COLO668 (cell line): ENCODE data around the gene EME2.
A peak's percentile ranks its signal among the peaks of the same experiment; 100 is the strongest.
"Not testable (repeated sequence)": the region's sequence is repeated elsewhere in the genome, so short reads cannot be mapped to it uniquely, and the experiment has no call there.

ENCODE experiments used
- DNase-seq: peaks from one replicate; lab custom pipeline; 2025; ENCODE audit not compliant: unreplicated experiment; lab: John Stamatoyannopoulos, UW

EME2 gene

GRCh38 chr16:1772362-1772907, at the start of gene EME2:
Gene EME2, plus strand, starts transcription at chr16:1772810. Its CDS starts 418 bp downstream, at chr16:1773228.
- DNase-seq = peak; percentile 69

- DNase-seq = peak; percentile 40
Measured at GRCh38 chr16:1723450-1724147, 49.0 kb upstream of the EME2 start.

- DNase-seq = no peak
Measured at GRCh38 chr16:1724491-1724890, 48.1 kb upstream of the EME2 start.

- no peak for DNase-seq
Measured at GRCh38 chr16:1726661-1727502, 45.7 kb upstream of the EME2 start.

GRCh38 chr16:1727651-1728624, 44.7 kb upstream of the EME2 start:
- DNase-seq = no peak

- DNase-seq = no peak
Measured at GRCh38 chr16:1729026-1729425, 43.6 kb upstream of the EME2 start.

- no peak for DNase-seq
Measured at GRCh38 chr16:1729445-1729844, 43.2 kb upstream of the EME2 start.

- no peak for DNase-seq
Measured at GRCh38 chr16:1731073-1731472, 41.5 kb upstream of the EME2 start.

- DNase-seq = no peak
Measured at GRCh38 chr16:1731603-1732002, 41.0 kb upstream of the EME2 start.

- no peak for DNase-seq
Measured at GRCh38 chr16:1732071-1732470, 40.5 kb upstream of the EME2 start.

- not testable (repeated sequence) for DNase-seq
Measured at GRCh38 chr16:1732551-1732987, 40.0 kb upstream of the EME2 start.

GRCh38 chr16:1734123-1734522, 38.5 kb upstream of the EME2 start:
- DNase-seq = no peak

GRCh38 chr16:1734816-1735215, 37.8 kb upstream of the EME2 start:
- no peak for DNase-seq

- no peak for DNase-seq
Measured at GRCh38 chr16:1740234-1740633, 32.4 kb upstream of the EME2 start.

GRCh38 chr16:1740781-1741490, 31.7 kb upstream of the EME2 start:
- DNase-seq = no peak

GRCh38 chr16:1741553-1742165, 31.0 kb upstream of the EME2 start:
- no peak for DNase-seq

- DNase-seq = no peak
Measured at GRCh38 chr16:1743376-1744337, 29.0 kb upstream of the EME2 start.

GRCh38 chr16:1744338-1744840, 28.2 kb upstream of the EME2 start:
- DNase-seq = no peak
